NCI-H748 treated with DMSO at 0.1 percent for 48 hours (cell line): ENCODE measurements around the gene NLN.
"Not testable (repeated sequence)": the region's sequence is repeated elsewhere in the genome, so short reads cannot be mapped to it uniquely, and the experiment has no call there.

ENCODE experiments used
- DNase-seq: peaks from one replicate; lab custom pipeline; 2025; lab: John Stamatoyannopoulos, UW

Gene NLN

GRCh38 chr5:65832603-65833228 is 110.7 kb downstream of the NLN start:
- no peak for DNase-seq

GRCh38 chr5:65833780-65834179 is 111.8 kb downstream of the NLN start:
- DNase-seq = no peak

- DNase-seq = no peak
These were observed 112.3 kb downstream of the NLN start for GRCh38 chr5:65834306-65834705.

GRCh38 chr5:65835191-65835590 is 113.2 kb downstream of the NLN start:
- peak; percentile 11 for DNase-seq

GRCh38 chr5:65837139-65837538 is 115.1 kb downstream of the NLN start:
- DNase-seq = no peak

- not testable (repeated sequence) for DNase-seq
These were observed 117.2 kb downstream of the NLN start for GRCh38 chr5:65839170-65839569.

GRCh38 chr5:65840071-65840470 is 118.1 kb downstream of the NLN start:
- DNase-seq = no peak

GRCh38 chr5:65844763-65845162 is 122.8 kb downstream of the NLN start:
- not testable (repeated sequence) for DNase-seq

GRCh38 chr5:65846101-65846500 is 124.1 kb downstream of the NLN start:
- no peak for DNase-seq

GRCh38 chr5:65847019-65847418 is 125.0 kb downstream of the NLN start:
- DNase-seq = not testable (repeated sequence)

GRCh38 chr5:65849918-65850317 is 127.9 kb downstream of the NLN start:
- not testable (repeated sequence) for DNase-seq

- DNase-seq = no peak
These were observed 132.9 kb downstream of the NLN start for GRCh38 chr5:65854925-65855324.

- no peak for DNase-seq
These were observed 133.8 kb downstream of the NLN start for GRCh38 chr5:65855766-65856315.

GRCh38 chr5:65856520-65856919 is 134.5 kb downstream of the NLN start:
- DNase-seq = no peak

GRCh38 chr5:65858316-65858715 is 136.3 kb downstream of the NLN start:
- DNase-seq = no peak

- no peak for DNase-seq
These were observed 139.8 kb downstream of the NLN start for GRCh38 chr5:65861830-65862241.

GRCh38 chr5:65862384-65862783 is 140.4 kb downstream of the NLN start:
- no peak for DNase-seq

GRCh38 chr5:65863747-65864146 is 141.7 kb downstream of the NLN start:
- no peak for DNase-seq

- DNase-seq = no peak
These were observed 145.0 kb downstream of the NLN start for GRCh38 chr5:65866837-65867521.

- DNase-seq = no peak
These were observed 145.7 kb downstream of the NLN start for GRCh38 chr5:65867542-65868195.

- no peak for DNase-seq
These were observed 146.5 kb downstream of the NLN start for GRCh38 chr5:65868509-65868908.

GRCh38 chr5:65871182-65871581 is 149.2 kb downstream of the NLN start:
- DNase-seq = no peak

- not testable (repeated sequence) for DNase-seq
These were observed 149.8 kb downstream of the NLN start for GRCh38 chr5:65871776-65872175.
